HepG2 (cell line): ENCODE data around the gene ATRNL1. TPM values are rescaled to one million over a fixed set of nuclear protein-coding genes. Genes with fewer than 3 reads are reported as not detected.

ENCODE experiments used
- ATAC-seq: fragments of 200-7000 bp; cut with Tn5 transposase; 3 replicates; pipeline ENCODE4 v1.9.1; 2020; ENCODE audit warnings: mild to moderate bottlenecking, moderate library complexity
- BruUV-seq: library from RNA; stranded (reverse); fragments of 400-500 nt; replicated peaks from 2 replicates; lab custom pipeline; 2021; lab: Mats Ljungman, UMichigan
- CTCF ChIA-PET: fragments of 300-600 bp; formaldehyde crosslinking; extraction: SDS; loops from one replicate; lab custom pipeline; 2021; ENCODE audit warnings: low total read pairs, inconsistent platforms, low intra/inter-chr PET ratio; lab: Yijun Ruan, JAX
- POLR2A ChIA-PET: fragments of 350-600 bp; sonication (Branson Sonifier 250); formaldehyde crosslinking; loops from one replicate; lab custom pipeline; 2020; ENCODE audit warnings: antibody characterized with exemption, inconsistent platforms; lab: Yijun Ruan, JAX
- DNase-seq: peaks from one replicate; pipeline ENCODE4 v3.0.0-alpha.2; 2015; ENCODE audit warnings: low spot score
- FAIRE-seq: peaks from 3 replicates; lab custom pipeline; 2011; peaks lifted over from hg19 to GRCh38; lab: Jason Lieb, UNC
- H2AFZ ChIP-seq: one replicate; pipeline ENCODE4 v1.6.1; 2011; ENCODE audit warnings: low read length, inconsistent platforms
- H3K27ac ChIP-seq: fragments of 300-600 bp; 3 replicates; pipeline ENCODE4 v1.8.0; 2011; ENCODE audit warnings: mixed run types, mild to moderate bottlenecking, mixed read lengths, low read length, inconsistent platforms; ENCODE audit not compliant: insufficient read depth; ENCODE audit errors: extremely low read length
- H3K27me3 ChIP-seq, 2 experiments: fragments of 200-600 bp in 1 of 2; 2 replicates in 1 of 2; 3 replicates in 1 of 2; pipeline versions ENCODE4 v1.6.0 to v1.8.0; 2011; ENCODE audit warnings: low read length in 2 of 2, mild to moderate bottlenecking in 2 of 2, moderate library complexity in 2 of 2, inconsistent platforms in 1 of 2; ENCODE audit not compliant: insufficient read depth in 2 of 2, control insufficient read depth in 1 of 2
- H3K36me3 ChIP-seq, 2 experiments: fragments of 200-600 bp in 1 of 2; replicated peaks in 1 of 2; 2 replicates in 1 of 2; 3 replicates in 1 of 2; pipeline versions ENCODE4 v1.5.1 to v1.8.0; 2011; ENCODE audit warnings: low read length in 2 of 2, inconsistent platforms in 1 of 2; ENCODE audit not compliant: insufficient read depth in 2 of 2, control insufficient read depth in 1 of 2
- H3K4me1 ChIP-seq: 2 replicates; pipeline ENCODE4 v1.5.1; 2012; ENCODE audit warnings: low read length, inconsistent platforms; ENCODE audit not compliant: insufficient read depth
- H3K4me2 ChIP-seq: 2 replicates; pipeline ENCODE4 v1.6.0; 2011; ENCODE audit warnings: low read depth, low read length, inconsistent platforms
- H3K4me3 ChIP-seq, 3 experiments: fragments of 200-600 bp in 1 of 3; sonication (generic), shearing (Covaris generic) in 1 of 3; replicated peaks in 1 of 3; 2 replicates each; pipeline ENCODE4 v1.5.1; 2011 to 2016; ENCODE audit warnings: low read length in 3 of 3, inconsistent platforms in 2 of 3, low read depth in 2 of 3, mild to moderate bottlenecking in 2 of 3, control low read depth in 1 of 3, mixed read lengths in 1 of 3; ENCODE audit not compliant: insufficient read depth in 1 of 3
- H3K79me2 ChIP-seq: one replicate; pipeline ENCODE4 v1.6.1; 2011; ENCODE audit warnings: low read length, inconsistent platforms; ENCODE audit not compliant: insufficient read depth
- H3K9ac ChIP-seq: 2 replicates; pipeline ENCODE4 v1.6.0; 2011; ENCODE audit warnings: mild to moderate bottlenecking, low read depth, low read length, inconsistent platforms; ENCODE audit not compliant: insufficient read depth
- H3K9me3 ChIP-seq: 2 replicates; pipeline ENCODE4 v1.5.1; 2012; ENCODE audit warnings: mild to moderate bottlenecking, low read length
- H4K20me1 ChIP-seq: 2 replicates; pipeline ENCODE4 v1.6.0; 2011; ENCODE audit warnings: inconsistent platforms, mild to moderate bottlenecking, low read length, moderate library complexity; ENCODE audit not compliant: insufficient read depth
- CENPT ChIP-seq: sonication (generic); formaldehyde crosslinking; IDR thresholded peaks from 2 replicates; pipeline ENCODE4 v1.8.0; 2022; ENCODE audit warnings: low read depth, mild to moderate bottlenecking, moderate library complexity, missing genetic modification reagents
- EZH2 ChIP-seq: conservative IDR thresholded peaks from 2 replicates; pipeline ENCODE4 v1.6.1; 2012; ENCODE audit warnings: mild to moderate bottlenecking, low read depth, low read length, moderate library complexity
- JDP2 ChIP-seq: sonication (generic); formaldehyde crosslinking; IDR thresholded peaks from 2 replicates; pipeline ENCODE4 v1.8.1; 2022; ENCODE audit warnings: missing genetic modification reagents, borderline replicate concordance
- RAD51 ChIP-seq: fragments of 450-650 bp; IDR thresholded peaks from 2 replicates; pipeline ENCODE4 v1.6.1; 2016; ENCODE audit warnings: borderline replicate concordance
- SMC3 ChIP-seq: IDR thresholded peaks from 2 replicates; pipeline ENCODE4 v1.6.1; 2011; ENCODE audit warnings: low read length, improper control_type of control experiment
- ZNF136 ChIP-seq: sonication (generic); formaldehyde crosslinking; IDR thresholded peaks from 2 replicates; pipeline ENCODE4 v1.8.1; 2022; ENCODE audit warnings: low read depth, mild to moderate bottlenecking, moderate library complexity, missing genetic modification reagents
- ZNF260 ChIP-seq: sonication (generic); formaldehyde crosslinking; IDR thresholded peaks from 2 replicates; pipeline ENCODE4 v1.4.0; 2020; ENCODE audit warnings: missing genetic modification reagents, low read depth, mild to moderate bottlenecking, borderline replicate concordance
- ZNF570 ChIP-seq: sonication (generic); formaldehyde crosslinking; IDR thresholded peaks from 2 replicates; pipeline ENCODE4 v1.4.0; 2020; ENCODE audit warnings: mild to moderate bottlenecking, missing genetic modification reagents, borderline replicate concordance
- ZNF615 ChIP-seq: sonication (generic); formaldehyde crosslinking; IDR thresholded peaks from 2 replicates; pipeline ENCODE4 v1.5.0; 2020; ENCODE audit warnings: mild to moderate bottlenecking, missing genetic modification reagents, borderline replicate concordance
- ZNF878 ChIP-seq: sonication (generic); formaldehyde crosslinking; IDR thresholded peaks from 2 replicates; pipeline ENCODE4 v1.8.1; 2023; ENCODE audit warnings: mild to moderate bottlenecking, missing genetic modification reagents, moderate library complexity
- WGBS: methylation state at CpG from one replicate; pipeline ENCODE4 v1.1.6; 2017; ENCODE audit warnings: low lambda C conversion rate; 5-methylcytosine and 5-hydroxymethylcytosine counted together
- in situ Hi-C: cut with HindIII; loops from 2 replicates; pipeline ENCODE4 v1.10.0; 2017; ENCODE audit warnings: low pct_unique_long_range_greater_than_20kb; ENCODE audit not compliant: extremely low pct_ligation_motif_present
- intact Hi-C: fragments of 100-400 bp; cut with micrococcal nuclease; formaldehyde crosslinking; loops from one replicate; pipeline ENCODE4 v1.10.0; 2022; ENCODE audit not compliant: unreplicated experiment
- polyA plus RNA-seq, 8 experiments: library from polyadenylated mRNA; depleted of rRNA in 3 of 8; stranded (reverse) in 7 of 8; unstranded in 1 of 8; fragments of >200 nt; fragmentation: Illumina TruSeq in 4 of 8; extraction: Trizol in 4 of 8; gene quantifications; 2 replicates each; pipeline versions ENCODE4 v1.2.1 to v1.2.3, GENCODE V29; 2011 to 2016; ENCODE audit warnings: low read depth in 4 of 8, missing spikeins in 1 of 8, mixed read lengths in 1 of 8; ENCODE audit not compliant: insufficient read depth in 1 of 8
- total RNA-seq, 5 experiments: library from RNA; depleted of rRNA; stranded (reverse); fragments of >200 nt; fragmentation: Illumina TruSeq; extraction: Trizol; gene quantifications; 2 replicates each; pipeline ENCODE4 v1.2.3, GENCODE V29; 2016; ENCODE audit warnings: low read depth in 1 of 5
- TF ChIP-seq, protein P1 (sequence below): sonication (generic); formaldehyde crosslinking; IDR thresholded peaks from 2 replicates; pipeline ENCODE4 v1.5.0; 2020; ENCODE audit warnings: missing genetic modification reagents
- TF ChIP-seq, protein P2 (sequence below): sonication (generic); formaldehyde crosslinking; IDR thresholded peaks from 2 replicates; pipeline ENCODE4 v1.4.0; 2020; ENCODE audit warnings: missing genetic modification reagents
- TF ChIP-seq, protein P3 (sequence below), 2 experiments: sonication (generic) in 1 of 2; formaldehyde crosslinking in 1 of 2; IDR thresholded peaks; 2 replicates each; pipeline versions ENCODE4 v1.4.0 to v1.6.1; 2016 to 2020; ENCODE audit warnings: borderline replicate concordance in 1 of 2, low read depth in 1 of 2, mild to moderate bottlenecking in 1 of 2, missing genetic modification reagents in 1 of 2

The ATRNL1 gene
- total and polyA plus RNA-seq, 2 of the 13 experiments (the other 11 are each of a cell fraction or from before 2014, with no cell fraction given), result 0.04 TPM; not detected in 1

- H3K79me2 ChIP-seq, result no peaks in the 10 kb centered on the region
- intact Hi-C loops (loop anchor here (5.0 kb wide), 1 partner anchor 326 kb away; no protein-coding TSS in a partner anchor), in situ Hi-C loops (no loop called here)
- 41% methylated on average over 4 of the region's 4 CpGs for WGBS
- H2AFZ ChIP-seq, result no peak overlapping the region
- H3K27ac ChIP-seq, result no peak overlapping the region
- no TSS peak for BruUV-seq
- DNase-seq (no peak), ATAC-seq (no peak), FAIRE-seq (no peak)
- CTCF ChIA-PET, result no interaction called here
- H3K4me2 ChIP-seq, result no peak overlapping the region
- TF ChIP-seq, protein P1, sequence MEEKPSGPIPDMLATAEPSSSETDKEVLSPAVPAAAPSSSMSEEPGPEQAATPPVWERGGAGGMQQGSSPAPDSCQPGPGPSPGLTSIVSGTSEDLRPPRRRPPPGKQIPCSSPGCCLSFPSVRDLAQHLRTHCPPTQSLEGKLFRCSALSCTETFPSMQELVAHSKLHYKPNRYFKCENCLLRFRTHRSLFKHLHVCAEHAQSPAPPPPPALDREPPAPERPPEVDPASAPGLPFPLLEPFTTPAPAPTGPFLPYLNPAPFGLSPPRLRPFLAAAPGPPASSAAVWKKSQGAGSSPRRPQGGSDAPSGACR, result no peak
- TF ChIP-seq ZNF878 (CRISPR knock-in tag) (no peak), ZNF260 (no peak), SMC3 (no peak), CENPT (CRISPR knock-in tag) (no peak)
- TF ChIP-seq, protein P2, sequence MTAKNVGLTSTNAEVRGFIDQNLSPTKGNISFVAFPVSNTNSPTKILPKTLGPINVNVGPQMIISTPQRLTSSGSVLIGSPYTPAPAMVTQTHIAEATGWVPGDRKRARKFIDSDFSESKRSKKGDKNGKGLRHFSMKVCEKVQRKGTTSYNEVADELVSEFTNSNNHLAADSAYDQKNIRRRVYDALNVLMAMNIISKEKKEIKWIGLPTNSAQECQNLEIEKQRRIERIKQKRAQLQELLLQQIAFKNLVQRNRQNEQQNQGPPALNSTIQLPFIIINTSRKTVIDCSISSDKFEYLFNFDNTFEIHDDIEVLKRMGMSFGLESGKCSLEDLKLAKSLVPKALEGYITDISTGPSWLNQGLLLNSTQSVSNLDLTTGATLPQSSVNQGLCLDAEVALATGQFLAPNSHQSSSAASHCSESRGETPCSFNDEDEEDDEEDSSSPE, result no peak
- no peaks in the 10 kb centered on the region for H4K20me1 ChIP-seq
- no peak overlapping the region for H3K4me3 ChIP-seq
- H3K4me1 ChIP-seq, result no peaks in the 10 kb centered on the region
- POLR2A ChIA-PET, result no interaction called here
- H3K36me3 ChIP-seq, result no peaks in the 10 kb centered on the region
- H3K9me3 ChIP-seq, result no peaks in the 10 kb centered on the region
- no peak overlapping the region for H3K9ac ChIP-seq
- H3K27me3 ChIP-seq, result no peaks in the 10 kb centered on the region; a peak in 1 of 5 replicates
Observed at GRCh38 chr10:115795964-115796363, 702.8 kb downstream of the ATRNL1 start.

- Histone ChIP-seq H3K9me3 (no peaks in the 10 kb centered on the region), H3K36me3 (no peaks in the 10 kb centered on the region), H3K79me2 (no peaks in the 10 kb centered on the region), H3K27me3 (no peaks in the 10 kb centered on the region; a peak in 1 of 5 replicates), H3K4me1 (no peaks in the 10 kb centered on the region), H3K4me3 (no peak overlapping the region), H3K27ac (no peak overlapping the region), H4K20me1 (no peaks in the 10 kb centered on the region), H3K9ac (no peak overlapping the region), H2AFZ (no peak overlapping the region), H3K4me2 (no peak overlapping the region)
- ATAC-seq (no peak), FAIRE-seq (no peak), DNase-seq (no peak)
- in situ Hi-C loops (loop anchor here (10.0 kb wide), 1 partner anchor 483 kb away; no protein-coding TSS in a partner anchor), intact Hi-C loops (no loop called here)
- no TSS peak for BruUV-seq
- CTCF ChIA-PET, result no interaction called here
- POLR2A ChIA-PET, result no interaction called here
- TF ChIP-seq ZNF136 (CRISPR knock-in tag), result no peak
- no peak for TF ChIP-seq ZNF570 (CRISPR knock-in tag)
- TF ChIP-seq, protein P3, sequence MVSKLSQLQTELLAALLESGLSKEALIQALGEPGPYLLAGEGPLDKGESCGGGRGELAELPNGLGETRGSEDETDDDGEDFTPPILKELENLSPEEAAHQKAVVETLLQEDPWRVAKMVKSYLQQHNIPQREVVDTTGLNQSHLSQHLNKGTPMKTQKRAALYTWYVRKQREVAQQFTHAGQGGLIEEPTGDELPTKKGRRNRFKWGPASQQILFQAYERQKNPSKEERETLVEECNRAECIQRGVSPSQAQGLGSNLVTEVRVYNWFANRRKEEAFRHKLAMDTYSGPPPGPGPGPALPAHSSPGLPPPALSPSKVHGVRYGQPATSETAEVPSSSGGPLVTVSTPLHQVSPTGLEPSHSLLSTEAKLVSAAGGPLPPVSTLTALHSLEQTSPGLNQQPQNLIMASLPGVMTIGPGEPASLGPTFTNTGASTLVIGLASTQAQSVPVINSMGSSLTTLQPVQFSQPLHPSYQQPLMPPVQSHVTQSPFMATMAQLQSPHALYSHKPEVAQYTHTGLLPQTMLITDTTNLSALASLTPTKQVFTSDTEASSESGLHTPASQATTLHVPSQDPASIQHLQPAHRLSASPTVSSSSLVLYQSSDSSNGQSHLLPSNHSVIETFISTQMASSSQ (IDR thresholded peaks at IDR 0.05; ENCODE audit: low read depth), result no peak
- TF ChIP-seq, protein P3 (CRISPR knock-in tag; IDR thresholded peaks at IDR 0.05; ENCODE audit: borderline replicate concordance), result no peak
- TF ChIP-seq RAD51, result no peak
- no peak for TF ChIP-seq ZNF615
- no peak for TF ChIP-seq EZH2
- no peak for TF ChIP-seq JDP2
Observed at GRCh38 chr10:115801457-115801856, 708.3 kb downstream of the ATRNL1 start.
